Activated gamma-delta T cell treated with anti-CD3 and anti-CD28 coated beads, Interleukin-2, amount 50 U/mL, for 16 hours (primary cell): Measurements from ENCODE around the gene DIAPH1.
"Not testable (repeated sequence)": the region's sequence is repeated elsewhere in the genome, so short reads cannot be mapped to it uniquely, and the experiment has no call there.

Experiments
- DNase-seq: peaks from one replicate; pipeline ENCODE4 v3.0.0-alpha.2; 2020; ENCODE audit warnings: low read depth

Gene DIAPH1

GRCh38 chr5:141609921-141610320 lies 8.9 kb downstream of the DIAPH1 start:
- not testable (repeated sequence) for DNase-seq

DNA sequence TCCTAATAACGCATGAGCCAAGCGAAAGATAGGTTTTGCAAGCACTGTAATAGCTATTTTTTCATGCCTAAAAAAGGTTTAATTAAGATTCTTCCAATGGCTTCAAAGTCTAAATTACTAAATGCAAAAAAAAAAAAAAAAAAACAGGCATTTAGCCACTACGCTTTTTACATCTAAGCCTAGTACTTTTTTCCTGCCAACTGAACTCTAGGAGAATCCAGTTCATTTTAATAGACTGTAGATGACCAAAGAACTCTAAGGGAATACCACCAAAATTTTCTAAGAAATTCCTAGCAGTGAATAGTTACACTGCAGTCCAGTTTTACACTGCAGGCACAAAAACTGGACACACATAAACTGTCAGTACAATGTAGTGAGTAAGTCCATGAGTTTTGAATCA lies 9.8 kb downstream of the DIAPH1 start:
- DNase-seq, result no peak

DNA sequence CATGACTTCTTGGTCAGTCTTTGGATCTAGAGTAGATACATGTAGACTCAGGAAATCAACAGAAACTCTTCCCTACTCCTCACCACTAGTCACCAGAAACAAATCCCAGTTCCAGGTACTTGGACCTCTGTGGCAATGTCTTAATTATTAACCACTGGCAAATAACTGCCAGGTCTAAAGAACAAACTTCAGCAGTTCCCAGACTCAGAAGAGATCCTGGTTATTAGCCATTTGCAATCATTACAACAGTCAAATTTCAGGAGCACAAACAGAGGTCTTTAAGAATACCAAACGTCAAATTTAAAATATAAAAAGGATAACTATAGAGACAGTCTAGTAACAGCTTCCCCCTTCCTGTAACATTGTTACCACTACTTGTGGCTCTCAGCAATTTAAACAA lies 10.2 kb downstream of the DIAPH1 start:
- no peak for DNase-seq

GRCh38 chr5:141608046-141608445 lies 10.8 kb downstream of the DIAPH1 start:
- no peak for DNase-seq

DNA sequence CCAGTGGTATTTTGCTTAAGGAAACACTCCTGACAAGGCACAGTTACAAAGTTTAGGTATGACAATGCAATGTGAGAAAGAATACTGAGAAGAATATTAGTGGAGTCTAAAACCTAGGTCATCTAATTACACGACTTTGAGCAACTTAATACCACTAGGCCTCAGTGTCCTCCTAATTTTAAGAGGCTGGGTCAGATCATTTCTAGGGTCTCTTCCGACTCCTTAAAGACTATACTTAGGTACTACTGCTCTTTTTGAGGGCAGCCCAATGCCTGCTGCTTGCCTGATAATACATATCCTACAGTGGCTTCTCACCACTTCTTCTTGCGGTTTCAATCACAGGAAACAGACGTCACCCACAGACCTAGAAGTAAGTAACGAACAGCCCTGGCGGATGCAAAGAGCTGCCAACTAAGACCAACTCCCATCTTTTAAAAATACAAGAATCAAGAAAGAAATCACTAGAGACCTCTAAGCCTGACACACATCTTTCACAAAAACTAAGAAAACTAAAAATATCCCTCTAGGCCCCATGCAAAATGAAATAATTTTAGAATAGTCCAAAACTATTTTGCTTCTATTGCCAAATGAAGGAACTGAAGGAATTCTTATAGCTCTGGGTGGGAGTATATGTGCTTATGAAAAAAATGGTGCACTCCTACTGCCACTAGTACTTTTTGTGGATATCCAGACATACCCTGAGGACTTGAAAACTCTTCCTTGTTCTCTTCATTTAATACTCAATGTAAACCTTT lies 13.1 kb downstream of the DIAPH1 start:
- peak; percentile 59 for DNase-seq

GRCh38 chr5:141603923-141604717 lies 14.7 kb downstream of the DIAPH1 start:
- no peak for DNase-seq

DNA sequence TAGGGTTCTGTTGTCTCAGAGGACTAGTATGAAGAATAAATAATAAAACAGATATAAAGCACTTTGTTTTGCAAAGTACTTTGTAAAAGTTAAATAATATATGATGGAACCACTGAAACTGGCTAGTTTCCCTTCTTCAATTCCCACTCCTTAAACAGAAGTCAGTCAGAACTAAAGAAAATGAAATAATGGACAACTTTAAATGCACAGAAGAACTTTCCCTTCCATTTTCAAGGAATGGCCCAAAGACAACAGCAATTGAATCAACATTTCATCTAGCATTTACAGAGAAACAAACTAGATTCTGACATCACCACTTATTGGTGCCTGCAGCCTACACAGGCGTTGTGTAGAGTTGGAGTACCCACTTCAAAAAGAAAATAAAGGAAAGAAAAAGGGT lies 16.2 kb downstream of the DIAPH1 start:
- no peak for DNase-seq

- no peak for DNase-seq
Observed at GRCh38 chr5:141598391-141599345, 20.1 kb downstream of the DIAPH1 start.

DNA sequence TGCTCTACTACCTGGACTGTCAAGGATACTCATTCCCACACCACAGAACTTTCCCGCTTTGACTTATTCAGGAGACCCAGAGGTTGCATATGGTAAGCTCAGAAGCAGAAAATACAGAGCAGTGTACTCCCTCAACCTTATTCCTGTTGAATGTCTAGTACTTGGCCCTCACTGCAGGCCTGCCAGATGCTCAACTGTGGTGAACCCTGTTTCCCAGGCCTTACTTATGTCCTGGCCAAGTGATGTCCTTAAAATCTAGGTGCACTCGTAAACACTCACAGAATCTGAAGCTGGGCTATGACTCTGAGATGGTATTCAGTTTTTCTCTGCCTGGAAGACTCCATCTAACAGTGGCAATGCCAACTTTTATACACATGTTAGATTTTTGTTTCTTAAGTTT lies 21.0 kb downstream of the DIAPH1 start:
- DNase-seq, result no peak

- no peak for DNase-seq
Observed at GRCh38 chr5:141597394-141597793, 21.4 kb downstream of the DIAPH1 start.

DNA sequence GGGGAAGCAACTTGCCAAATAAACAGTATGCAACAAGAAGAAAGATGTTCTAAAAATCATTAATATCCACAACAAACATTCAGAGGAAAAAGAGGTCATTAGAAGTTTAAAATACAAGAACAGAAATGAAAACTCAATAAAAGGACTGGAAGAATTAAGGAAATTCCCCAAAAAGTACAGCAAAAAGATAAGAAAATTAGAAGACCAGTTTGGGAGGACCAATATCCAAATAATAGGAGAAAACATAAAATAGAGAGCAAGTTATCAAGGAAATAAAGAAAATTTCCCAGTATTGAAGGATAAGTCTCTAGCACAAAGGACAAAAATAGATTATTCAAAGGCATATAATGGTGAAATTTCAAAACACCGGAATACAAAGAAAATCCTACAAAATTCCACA lies 21.9 kb downstream of the DIAPH1 start:
- DNase-seq, result no peak

- no peak for DNase-seq
Observed at GRCh38 chr5:141590127-141590526, 28.7 kb downstream of the DIAPH1 start.

- DNase-seq, result no peak
Observed at GRCh38 chr5:141586246-141586645, 32.6 kb downstream of the DIAPH1 start.

DNA sequence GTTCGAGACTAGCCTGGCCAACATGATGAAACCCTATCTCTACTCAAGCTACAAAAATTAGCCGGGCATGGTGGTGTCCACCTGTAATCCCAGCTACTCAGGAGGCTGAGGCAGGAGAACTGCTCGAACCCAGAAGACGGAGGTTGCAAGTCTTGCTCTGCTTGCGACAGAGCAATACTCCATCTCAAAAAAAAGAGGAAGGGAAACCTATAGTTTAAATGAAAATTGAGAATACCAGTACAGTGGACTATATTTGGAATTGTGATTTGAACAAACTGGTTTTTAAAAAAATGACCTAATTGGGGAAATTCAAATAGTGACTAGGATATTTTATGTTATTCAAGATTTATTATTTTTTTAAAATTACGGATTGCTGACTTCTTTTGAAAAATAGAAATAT lies 33.2 kb downstream of the DIAPH1 start:
- no peak for DNase-seq

DNA sequence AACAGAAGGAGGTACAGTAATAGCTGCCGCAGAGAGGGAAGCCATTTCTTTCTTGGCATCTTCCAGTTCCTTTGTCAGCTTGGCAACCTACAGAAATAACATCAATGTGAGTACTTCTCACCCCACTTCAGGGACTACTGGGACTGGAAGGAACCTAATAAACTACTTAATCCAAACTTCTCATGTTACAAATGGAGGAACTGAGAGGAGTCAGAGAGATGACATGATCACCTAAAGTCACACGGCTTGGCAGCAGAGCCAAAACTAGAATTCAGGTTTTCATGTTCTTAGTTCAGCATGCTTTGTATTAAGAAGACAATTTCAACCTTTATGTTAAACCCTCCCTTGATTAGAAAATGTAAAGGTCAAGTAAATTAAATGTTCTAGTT lies 44.7 kb downstream of the DIAPH1 start:
- no peak for DNase-seq

- DNase-seq, result no peak
Observed at GRCh38 chr5:141573489-141574121, 45.2 kb downstream of the DIAPH1 start.

- no peak for DNase-seq
Observed at GRCh38 chr5:141570655-141571054, 48.1 kb downstream of the DIAPH1 start.

GRCh38 chr5:141567513-141568117 lies 51.2 kb downstream of the DIAPH1 start:
- no peak for DNase-seq

DNA sequence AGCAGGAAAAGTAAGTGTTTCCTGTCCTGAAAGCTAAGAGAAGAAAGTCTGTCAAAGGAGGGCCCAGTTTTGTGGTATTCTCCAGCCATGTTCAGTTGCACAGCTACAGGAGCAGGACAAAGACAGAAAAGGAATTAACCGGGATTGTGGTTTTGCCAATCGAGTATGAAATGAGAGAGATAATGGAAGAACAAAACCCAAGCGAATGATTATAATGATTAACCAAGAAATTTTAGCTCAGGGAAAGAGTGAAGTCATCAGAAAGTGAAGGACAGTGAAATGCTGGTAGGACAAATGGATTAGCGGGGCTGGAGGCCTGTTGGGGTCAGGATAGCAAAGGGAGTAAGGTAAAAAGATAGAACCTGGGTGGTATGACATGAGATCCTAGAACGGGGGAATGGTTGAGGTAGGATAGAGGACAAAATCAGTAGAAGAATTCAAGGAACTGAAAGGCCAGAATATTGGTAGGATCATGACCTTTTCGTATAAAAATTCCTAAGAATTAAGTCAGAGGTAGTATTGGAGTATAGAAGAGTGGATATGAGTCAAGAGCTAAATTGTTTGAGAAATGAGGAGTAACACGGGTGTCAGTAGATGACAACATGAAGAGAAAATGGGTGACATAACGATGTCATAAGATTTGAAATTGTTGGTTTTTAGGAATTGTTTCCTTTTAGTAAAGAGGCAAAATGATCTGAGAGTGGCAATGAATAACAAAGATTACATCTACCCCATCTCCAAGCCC lies 52.8 kb downstream of the DIAPH1 start:
- DNase-seq, result no peak

DNA sequence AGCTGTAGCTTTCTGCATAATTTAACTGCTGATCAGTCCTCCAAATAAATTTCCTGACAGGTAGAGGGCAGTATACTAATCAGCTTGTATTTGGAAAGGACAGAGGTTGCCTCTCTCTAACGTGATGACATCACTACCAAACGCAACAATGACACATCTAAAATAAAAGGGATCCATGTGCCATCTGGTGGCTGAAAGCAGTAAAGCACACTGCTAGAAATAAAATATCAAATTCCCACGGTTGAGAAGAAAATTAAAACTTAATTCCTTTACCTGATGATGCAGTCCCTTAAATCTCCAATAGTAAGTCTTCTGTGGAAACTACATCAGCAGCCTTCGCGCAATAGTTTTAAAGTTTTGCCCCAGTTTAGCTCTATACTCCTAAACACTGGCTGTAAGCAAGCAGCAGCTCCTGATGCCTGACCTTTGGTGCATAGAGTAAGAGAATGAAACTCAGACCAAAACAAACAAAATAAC lies 54.5 kb downstream of the DIAPH1 start:
- DNase-seq, result peak; percentile 60
